MCF 10A (cell line): ENCODE results near the gene TRIM40. TPM values are rescaled to one million over a fixed set of nuclear protein-coding genes. Genes with fewer than 3 reads are reported as not detected.

Experiments
- BruUV-seq: library from RNA; stranded (reverse); fragments of 400-500 nt; replicated peaks from 2 replicates; lab custom pipeline; 2021; lab: Mats Ljungman, UMichigan
- CTCF ChIA-PET: fragments of 300-600 bp; sonication (Branson Sonifier 250); formaldehyde crosslinking; extraction: SDS; loops from one replicate; lab custom pipeline; 2021; ENCODE audit warnings: antibody characterized with exemption, inconsistent platforms; lab: Yijun Ruan, JAX
- POLR2A ChIA-PET: fragments of 300-600, 350-650 bp; sonication (Branson Sonifier 250); formaldehyde crosslinking; extraction: SDS; loops from one replicate; lab custom pipeline; 2020; ENCODE audit warnings: antibody characterized with exemption, inconsistent platforms; lab: Yijun Ruan, JAX
- DNase-seq: peaks from one replicate; pipeline ENCODE4 v3.0.0-alpha.2; 2018; ENCODE audit not compliant: unreplicated experiment
- H3K27ac Mint-ChIP-seq: one replicate; pipeline ENCODE4 v1.8.0; 2022; ENCODE audit warnings: mild to moderate bottlenecking, low read depth, mixed read lengths; ENCODE audit not compliant: unreplicated experiment
- H3K27me3 Mint-ChIP-seq: one replicate; pipeline ENCODE4 v1.8.0; 2022; ENCODE audit warnings: mixed read lengths; ENCODE audit not compliant: insufficient read depth, unreplicated experiment
- H3K36me3 Mint-ChIP-seq: one replicate; pipeline ENCODE4 v1.8.0; 2022; ENCODE audit warnings: mild to moderate bottlenecking, moderate library complexity, mixed read lengths; ENCODE audit not compliant: insufficient read depth, unreplicated experiment
- H3K4me1 Mint-ChIP-seq: one replicate; pipeline ENCODE4 v1.8.0; 2022; ENCODE audit warnings: mixed read lengths; ENCODE audit not compliant: insufficient read depth, unreplicated experiment
- H3K4me3 Mint-ChIP-seq: one replicate; pipeline ENCODE4 v1.8.0; 2022; ENCODE audit warnings: mild to moderate bottlenecking, moderate library complexity, mixed read lengths; ENCODE audit not compliant: unreplicated experiment
- H3K9me3 Mint-ChIP-seq: one replicate; pipeline ENCODE4 v1.8.0; 2022; ENCODE audit warnings: mixed read lengths; ENCODE audit not compliant: unreplicated experiment
- CTCF ChIP-seq: fragments of 200-600 bp; IDR thresholded peaks from one replicate; pipeline ENCODE4 v1.8.0; 2022; ENCODE audit warnings: antibody characterized with exemption, mild to moderate bottlenecking; ENCODE audit not compliant: unreplicated experiment
- intact Hi-C: fragments of 100-400 bp; cut with micrococcal nuclease; formaldehyde crosslinking; loops from 2 replicates; pipeline ENCODE4 v1.14.1; 2022
- total RNA-seq: library from RNA; stranded (reverse); gene quantifications from 2 replicates; pipeline ENCODE4 v1.2.3, GENCODE V29; 2022

Gene TRIM40
- total RNA-seq, 1 experiment from 2014 or later = not detected

- Mint-ChIP-seq H3K36me3 (no peaks in the 10 kb centered on the region), H3K4me3 (no peak overlapping the region), H3K27me3 (no peaks in the 10 kb centered on the region), H3K9me3 (no peaks in the 10 kb centered on the region), H3K27ac (no peak overlapping the region), H3K4me1 (peaks cover 5% of the 10 kb centered on the region)
- TF ChIP-seq CTCF = no peak
- DNase-seq = no peak
- POLR2A ChIA-PET = interaction anchor here (1.0 to 1.2 kb wide), 2 partner anchors 9 to 34 kb away, joined by 3 to 6 read pairs; no protein-coding TSS in a partner anchor
- CTCF ChIA-PET = interaction anchor here (0.6 to 1.7 kb wide), 2 partner anchors 9 to 48 kb away, joined by 3 to 5 read pairs; no protein-coding TSS in a partner anchor
- BruUV-seq = no TSS peak
- intact Hi-C loops = no loop called here
These were observed 14.2 kb upstream of the TRIM40 start for GRCh38 chr6:30121446-30122366.

DNA sequence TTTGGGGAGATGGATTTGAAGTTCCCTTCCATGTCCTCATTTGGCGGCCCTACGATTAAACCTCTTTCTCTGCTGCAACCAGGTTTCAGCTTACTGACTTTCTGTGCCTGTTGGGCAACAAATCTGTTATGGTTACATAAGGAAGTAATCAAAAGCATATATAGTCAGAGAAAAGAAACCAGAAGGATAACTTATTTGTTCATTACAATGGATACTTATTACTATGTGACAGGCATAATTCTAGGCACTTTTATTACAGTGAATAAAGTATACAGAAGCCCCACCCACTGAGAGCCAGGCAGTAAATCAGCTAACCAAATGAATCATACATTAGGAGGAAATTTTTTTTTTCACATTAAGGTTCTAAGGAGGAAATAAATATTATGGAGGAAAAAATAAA lies 13.4 kb upstream of the TRIM40 start:
- POLR2A ChIA-PET = interaction anchor here (1.0 to 1.2 kb wide), 2 partner anchors 8 to 35 kb away, joined by 3 to 6 read pairs; no protein-coding TSS in a partner anchor
- no peaks in the 10 kb centered on the region for H3K27me3 Mint-ChIP-seq
- no peaks in the 10 kb centered on the region for H3K36me3 Mint-ChIP-seq
- no peak for TF ChIP-seq CTCF
- no peak overlapping the region for H3K4me3 Mint-ChIP-seq
- no peak overlapping the region for H3K27ac Mint-ChIP-seq
- no TSS peak for BruUV-seq
- peaks cover 5% of the 10 kb centered on the region for H3K4me1 Mint-ChIP-seq
- CTCF ChIA-PET = interaction anchor here (0.5 to 1.7 kb wide), 4 partner anchors 8 to 180 kb away, joined by 3 to 5 read pairs (median 4); no protein-coding TSS in a partner anchor
- no peak for DNase-seq
- no peaks in the 10 kb centered on the region for H3K9me3 Mint-ChIP-seq
- intact Hi-C loops = no loop called here

GRCh38 chr6:30127238-30128093 lies 8.5 kb upstream of the TRIM40 start:
- no peak for TF ChIP-seq CTCF
- Mint-ChIP-seq H3K27ac (no peak overlapping the region), H3K4me3 (no peak overlapping the region), H3K4me1 (peaks cover 24% of the 10 kb centered on the region), H3K9me3 (no peaks in the 10 kb centered on the region), H3K36me3 (no peaks in the 10 kb centered on the region), H3K27me3 (peaks cover 14% of the 10 kb centered on the region)
- CTCF ChIA-PET = interaction anchor here (0.8 to 1.5 kb wide), 3 partner anchors 9 to 279 kb away, joined by 3 to 5 read pairs (median 3); partner anchors contain the start of gene TRIM40
- intact Hi-C loops = no loop called here
- POLR2A ChIA-PET = interaction anchor here (0.7 kb wide), 1 partner anchor 66 kb away, joined by 3 read pairs; the partner anchor contains the start of gene POLR1H
- no peak for DNase-seq
- BruUV-seq = no TSS peak
